Breast epithelium (tissue), 4 donors: ENCODE data around the gene SPOCK1. TPM values are rescaled to one million over a fixed set of nuclear protein-coding genes. Genes with fewer than 3 reads are reported as not detected.

ENCODE experiments used
- DNase-seq, 2 donors: peaks; one replicate each; pipeline ENCODE4 v3.0.0-alpha.2; 2019; ENCODE audit warnings: low spot score in 2 of 2
- H3K27ac ChIP-seq, 2 donors: fragments of 200-600 bp; sonication (generic) in 1 of 2; one replicate each; pipeline ENCODE4 v1.5.1; 2016 to 2019; ENCODE audit warnings: mild to moderate bottlenecking in 1 of 2
- H3K27me3 ChIP-seq, 2 donors: fragments of 200-600 bp; sonication (generic) in 1 of 2; one replicate each; pipeline versions ENCODE4 v1.5.1 to v1.6.0; 2017 to 2019; ENCODE audit warnings: control low read depth in 1 of 2, mild to moderate bottlenecking in 1 of 2
- H3K36me3 ChIP-seq: fragments of 200-600 bp; one replicate; pipeline ENCODE4 v1.5.1; 2019
- H3K4me1 ChIP-seq, 2 donors: fragments of 200-600 bp; sonication (generic); one replicate each; pipeline ENCODE4 v1.5.1; 2016 to 2019; ENCODE audit warnings: control low read depth in 1 of 2
- H3K4me3 ChIP-seq, 3 donors: fragments of 200-600 bp; sonication (generic); 1 replicate in 2 of 3; 2 replicates in 1 of 3; pipeline ENCODE4 v1.5.1; 2016 to 2019; ENCODE audit warnings: mild to moderate bottlenecking in 3 of 3, moderate library complexity in 2 of 3
- H3K9me3 ChIP-seq, 2 donors: fragments of 200-600 bp; sonication (generic) in 1 of 2; one replicate each; pipeline ENCODE4 v1.5.1; 2016 to 2019; ENCODE audit warnings: control low read depth in 1 of 2
- CTCF ChIP-seq, 3 donors: fragments of 450-650 bp; IDR thresholded peaks; one replicate each; pipeline ENCODE4 v1.5.1; 2016 to 2017; ENCODE audit warnings: antibody characterized with exemption in 3 of 3, mild to moderate bottlenecking in 3 of 3, moderate library complexity in 3 of 3
- POLR2A ChIP-seq: fragments of 450-650 bp; IDR thresholded peaks from one replicate; pipeline ENCODE4 v1.6.1; 2016; ENCODE audit warnings: antibody characterized with exemption, mild to moderate bottlenecking, moderate library complexity
- POLR2AphosphoS5 ChIP-seq, 3 donors: sonication (generic); formaldehyde crosslinking; IDR thresholded peaks; one replicate each; pipeline ENCODE4 v1.6.1; 2017; ENCODE audit warnings: antibody characterized with exemption in 3 of 3
- intact Hi-C: fragments of 100-400 bp; cut with DNase I; formaldehyde crosslinking; loops from one replicate; pipeline ENCODE4 v1.15.1; 2023; ENCODE audit warnings: low total_unique reads
- total RNA-seq, 3 donors: library from RNA; depleted of rRNA; stranded (reverse); fragments of >200 nt; gene quantifications; one replicate each; pipeline ENCODE4 v1.1.0, GENCODE V29; 2016

Gene SPOCK1
- total RNA-seq, 3 donors from 2014 or later, result 14.5 to 52.0 (median 24.3) TPM

- no peaks in the 10 kb centered on the region for H3K36me3 ChIP-seq
- TF ChIP-seq POLR2A (no peak), POLR2AphosphoS5 (IDR thresholded peaks at IDR 0.05) (no peak), CTCF (IDR thresholded peaks at IDR 0.05) (no peak)
- intact Hi-C loops, result no loop called here
- DNase-seq, result no peak
- no peaks in the 10 kb centered on the region for H3K27me3 ChIP-seq
- no peak overlapping the region for H3K4me3 ChIP-seq
- no peaks in the 10 kb centered on the region for H3K4me1 ChIP-seq
- H3K9me3 ChIP-seq, result no peaks in the 10 kb centered on the region
- no peak overlapping the region for H3K27ac ChIP-seq
Observed at GRCh38 chr5:137034764-137035479, 464.2 kb downstream of the SPOCK1 start.

GRCh38 chr5:137034213-137034612 is 464.9 kb downstream of the SPOCK1 start:
- Histone ChIP-seq H3K4me3 (no peak overlapping the region), H3K4me1 (no peaks in the 10 kb centered on the region), H3K27ac (no peak overlapping the region), H3K9me3 (no peaks in the 10 kb centered on the region), H3K27me3 (no peaks in the 10 kb centered on the region), H3K36me3 (no peaks in the 10 kb centered on the region)
- TF ChIP-seq CTCF (IDR thresholded peaks at IDR 0.05) (no peak), POLR2AphosphoS5 (IDR thresholded peaks at IDR 0.05) (no peak), POLR2A (no peak)
- intact Hi-C loops, result no loop called here
- DNase-seq, result no peak

- Histone ChIP-seq H3K36me3 (no peaks in the 10 kb centered on the region), H3K4me1 (no peaks in the 10 kb centered on the region)
- intact Hi-C loops, result no loop called here
Observed at GRCh38 chr5:137032929-137033328, 466.2 kb downstream of the SPOCK1 start.

GRCh38 chr5:137027758-137028157 is 471.4 kb downstream of the SPOCK1 start:
- no peaks in the 10 kb centered on the region for H3K9me3 ChIP-seq
- intact Hi-C loops, result no loop called here
- no peak for DNase-seq
- no peak for TF ChIP-seq POLR2AphosphoS5 (IDR thresholded peaks at IDR 0.05)
- no peak for TF ChIP-seq POLR2A
- no peak for TF ChIP-seq CTCF (IDR thresholded peaks at IDR 0.05)
- H3K27me3 ChIP-seq, result no peaks in the 10 kb centered on the region
- H3K36me3 ChIP-seq, result no peaks in the 10 kb centered on the region
- H3K4me1 ChIP-seq, result no peaks in the 10 kb centered on the region
- H3K27ac ChIP-seq, result no peak overlapping the region
- no peak overlapping the region for H3K4me3 ChIP-seq

More at GRCh38 chr5:137032929-137033328, 466.2 kb downstream of the SPOCK1 start:
- Histone ChIP-seq H3K9me3 (no peaks in the 10 kb centered on the region), H3K27me3 (no peaks in the 10 kb centered on the region), H3K4me3 (no peak overlapping the region), H3K27ac (no peak overlapping the region)
- TF ChIP-seq POLR2AphosphoS5 (IDR thresholded peaks at IDR 0.05), result no peak
- no peak for TF ChIP-seq CTCF (IDR thresholded peaks at IDR 0.05)
- TF ChIP-seq POLR2A, result no peak
- DNase-seq, result no peak

GRCh38 chr5:137026296-137026695 is 472.8 kb downstream of the SPOCK1 start:
- no peaks in the 10 kb centered on the region for H3K27me3 ChIP-seq
- intact Hi-C loops, result no loop called here
- H3K4me3 ChIP-seq, result no peak overlapping the region
- no peaks in the 10 kb centered on the region for H3K4me1 ChIP-seq
- H3K36me3 ChIP-seq, result no peaks in the 10 kb centered on the region
- H3K9me3 ChIP-seq, result no peaks in the 10 kb centered on the region
- no peak for DNase-seq
- no peak for TF ChIP-seq POLR2A
- no peak for TF ChIP-seq CTCF (IDR thresholded peaks at IDR 0.05)
- TF ChIP-seq POLR2AphosphoS5 (IDR thresholded peaks at IDR 0.05), result no peak
- H3K27ac ChIP-seq, result no peak overlapping the region
